Measurements from ENCODE around the gene TP63. TPM values are rescaled to one million over a fixed set of nuclear protein-coding genes. Genes with fewer than 3 reads are reported as not detected.

TP63 gene
- total RNA-seq, 3 donors from 2014 or later (not counting 1 experiment from before 2014, with no cell fraction given): 0.30 TPM; not detected in 2

DNA sequence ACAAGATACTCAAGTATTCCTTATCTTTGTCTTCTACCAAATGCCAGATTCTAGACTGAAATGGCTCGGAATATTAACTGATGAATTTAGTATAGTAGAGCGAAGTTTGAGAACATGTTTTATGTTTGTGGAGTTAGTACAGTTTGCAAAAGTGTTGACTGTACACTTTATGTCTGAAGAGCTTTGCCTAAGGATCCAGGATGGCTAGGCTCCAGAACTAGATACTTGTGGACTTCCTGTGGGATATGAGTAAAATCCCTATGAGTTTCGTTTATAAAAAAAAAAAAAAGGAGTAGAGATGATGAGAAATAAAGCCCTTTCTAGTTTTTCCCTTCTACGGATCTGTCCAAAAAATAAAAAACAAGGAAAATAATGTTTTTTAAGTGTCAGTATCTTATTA, 96.7 kb downstream of the TP63 start:
- intact Hi-C loops (cut with micrococcal nuclease): no loop called here
- no peaks in the 10 kb centered on the region for H3K36me3 ChIP-seq (ENCODE audit: control insufficient read depth, insufficient read depth, low read length)
- H3K4me3 Mint-ChIP-seq: no peak overlapping the region
- no peaks in the 10 kb centered on the region for H3K4me1 ChIP-seq (ENCODE audit: control insufficient read depth, insufficient read depth, low read length)
- H3K27me3 ChIP-seq (ENCODE audit: control insufficient read depth, insufficient read depth, low read length): no peaks in the 10 kb centered on the region
- DNase-seq (no peak), ATAC-seq (no peak)
- no peak overlapping the region for H3K4me3 ChIP-seq (ENCODE audit: low read length)
- H3K36me3 Mint-ChIP-seq: peaks cover 10% of the 10 kb centered on the region
- peaks cover 4 to 14% of the 10 kb centered on the region in 2 donors for H3K9me3 Mint-ChIP-seq
- TF ChIP-seq, protein P1, sequence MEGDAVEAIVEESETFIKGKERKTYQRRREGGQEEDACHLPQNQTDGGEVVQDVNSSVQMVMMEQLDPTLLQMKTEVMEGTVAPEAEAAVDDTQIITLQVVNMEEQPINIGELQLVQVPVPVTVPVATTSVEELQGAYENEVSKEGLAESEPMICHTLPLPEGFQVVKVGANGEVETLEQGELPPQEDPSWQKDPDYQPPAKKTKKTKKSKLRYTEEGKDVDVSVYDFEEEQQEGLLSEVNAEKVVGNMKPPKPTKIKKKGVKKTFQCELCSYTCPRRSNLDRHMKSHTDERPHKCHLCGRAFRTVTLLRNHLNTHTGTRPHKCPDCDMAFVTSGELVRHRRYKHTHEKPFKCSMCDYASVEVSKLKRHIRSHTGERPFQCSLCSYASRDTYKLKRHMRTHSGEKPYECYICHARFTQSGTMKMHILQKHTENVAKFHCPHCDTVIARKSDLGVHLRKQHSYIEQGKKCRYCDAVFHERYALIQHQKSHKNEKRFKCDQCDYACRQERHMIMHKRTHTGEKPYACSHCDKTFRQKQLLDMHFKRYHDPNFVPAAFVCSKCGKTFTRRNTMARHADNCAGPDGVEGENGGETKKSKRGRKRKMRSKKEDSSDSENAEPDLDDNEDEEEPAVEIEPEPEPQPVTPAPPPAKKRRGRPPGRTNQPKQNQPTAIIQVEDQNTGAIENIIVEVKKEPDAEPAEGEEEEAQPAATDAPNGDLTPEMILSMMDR (IDR thresholded peaks at IDR 0.05): no peak
- no peaks in the 10 kb centered on the region for H3K9me3 ChIP-seq (ENCODE audit: control insufficient read depth, insufficient read depth, low read length)
- no peaks in the 10 kb centered on the region for H3K4me1 Mint-ChIP-seq
- H3K27me3 Mint-ChIP-seq (ENCODE audit: low read depth in 2 of 2): no peaks in the 10 kb centered on the region
- H3K27ac Mint-ChIP-seq: no peak overlapping the region
- no peak overlapping the region for H3K27ac ChIP-seq (ENCODE audit: low read length)
- 98% methylated on average over 2 of the region's 4 CpGs for WGBS (ENCODE audit: insufficient coverage)

DNA sequence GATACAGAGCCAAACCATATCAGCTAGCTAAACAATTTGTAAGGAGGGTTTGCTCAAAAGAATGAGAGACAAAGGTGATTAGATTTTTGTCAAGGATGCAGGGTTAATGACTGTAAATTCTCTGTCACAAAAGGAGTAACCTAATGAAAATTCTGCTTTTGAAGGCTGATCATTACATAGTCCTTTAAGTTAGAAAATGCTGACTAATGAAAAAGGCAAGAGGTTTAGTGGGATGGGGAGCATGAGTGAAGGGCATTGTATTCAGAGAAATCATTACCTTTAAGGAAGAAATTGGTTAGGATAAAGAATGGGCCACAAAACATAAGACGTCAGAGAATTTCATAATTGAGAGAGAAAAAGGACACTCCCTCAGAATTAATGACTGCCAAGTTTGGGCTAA, 97.7 kb downstream of the TP63 start:
- TF ChIP-seq, protein P1 (IDR thresholded peaks at IDR 0.05): no peak
- Mint-ChIP-seq H3K27me3 (ENCODE audit: low read depth in 2 of 2) (no peaks in the 10 kb centered on the region), H3K4me3 (no peak overlapping the region), H3K4me1 (no peaks in the 10 kb centered on the region), H3K27ac (no peak overlapping the region), H3K9me3 (peaks cover 4 to 14% of the 10 kb centered on the region in 2 donors), H3K36me3 (peaks cover 10% of the 10 kb centered on the region)
- H3K4me3 ChIP-seq (ENCODE audit: low read length): no peak overlapping the region
- intact Hi-C loops (cut with micrococcal nuclease): no loop called here
- H3K36me3 ChIP-seq (ENCODE audit: control insufficient read depth, insufficient read depth, low read length): no peaks in the 10 kb centered on the region
- H3K27ac ChIP-seq (ENCODE audit: low read length): no peak overlapping the region
- ATAC-seq (no peak), DNase-seq (no peak)
- no peaks in the 10 kb centered on the region for H3K4me1 ChIP-seq (ENCODE audit: control insufficient read depth, insufficient read depth, low read length)
- no peaks in the 10 kb centered on the region for H3K9me3 ChIP-seq (ENCODE audit: control insufficient read depth, insufficient read depth, low read length)
- 100% methylated on average over 1 of the region's 1 CpG for WGBS (ENCODE audit: insufficient coverage)
- no peaks in the 10 kb centered on the region for H3K27me3 ChIP-seq (ENCODE audit: control insufficient read depth, insufficient read depth, low read length)

DNA sequence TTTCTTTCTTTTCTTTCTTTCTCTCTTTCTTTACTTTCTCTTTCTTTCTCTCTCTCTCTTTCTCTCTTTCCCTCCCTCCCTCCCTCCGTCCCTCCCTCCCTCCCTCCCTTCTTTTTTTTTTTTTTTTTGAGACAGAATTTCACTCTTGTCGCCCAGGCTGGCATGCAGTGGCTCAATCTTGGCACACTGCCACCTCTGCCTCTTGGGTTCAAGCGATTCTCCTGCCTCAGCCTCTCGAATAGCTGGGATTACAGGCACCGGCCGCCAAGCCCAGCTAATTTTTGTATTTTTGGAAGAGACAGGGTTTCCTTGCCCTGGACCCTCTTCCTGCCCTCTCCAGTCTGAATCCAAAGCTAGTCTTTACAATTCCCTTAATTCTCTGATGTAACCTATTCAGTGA, 102.9 kb downstream of the TP63 start:
- Histone ChIP-seq H3K4me3 (ENCODE audit: low read length) (no peak overlapping the region), H3K36me3 (ENCODE audit: control insufficient read depth, insufficient read depth, low read length) (no peaks in the 10 kb centered on the region), H3K27ac (ENCODE audit: low read length) (no peak overlapping the region), H3K9me3 (ENCODE audit: control insufficient read depth, insufficient read depth, low read length) (no peaks in the 10 kb centered on the region), H3K4me1 (ENCODE audit: control insufficient read depth, insufficient read depth, low read length) (no peaks in the 10 kb centered on the region), H3K27me3 (ENCODE audit: control insufficient read depth, insufficient read depth, low read length) (no peaks in the 10 kb centered on the region)
- Mint-ChIP-seq H3K27ac (no peak overlapping the region), H3K36me3 (no peaks in the 10 kb centered on the region), H3K27me3 (ENCODE audit: low read depth in 2 of 2) (no peaks in the 10 kb centered on the region), H3K9me3 (peaks cover 3 to 14% of the 10 kb centered on the region in 2 donors), H3K4me3 (no peak overlapping the region), H3K4me1 (no peaks in the 10 kb centered on the region)
- intact Hi-C loops (cut with micrococcal nuclease): no loop called here
- TF ChIP-seq, protein P1 (IDR thresholded peaks at IDR 0.05): no peak
- DNase-seq: no peak
- 85% methylated on average over 5 of the region's 6 CpGs for WGBS (ENCODE audit: insufficient coverage)
- ATAC-seq: no peak

GRCh38 chr3:189735913-189736312, 104.7 kb downstream of the TP63 start:
- ATAC-seq: no peak
- no peaks in the 10 kb centered on the region for H3K4me1 Mint-ChIP-seq
- H3K4me3 ChIP-seq (ENCODE audit: low read length): no peak overlapping the region

More at GRCh38 chr3:189735913-189736312, 104.7 kb downstream of the TP63 start:
- no peaks in the 10 kb centered on the region for H3K36me3 Mint-ChIP-seq
- no peak for DNase-seq
- Histone ChIP-seq H3K36me3 (ENCODE audit: control insufficient read depth, insufficient read depth, low read length) (no peaks in the 10 kb centered on the region), H3K27ac (ENCODE audit: low read length) (no peak overlapping the region), H3K27me3 (ENCODE audit: control insufficient read depth, insufficient read depth, low read length) (no peaks in the 10 kb centered on the region), H3K4me1 (ENCODE audit: control insufficient read depth, insufficient read depth, low read length) (no peaks in the 10 kb centered on the region), H3K9me3 (ENCODE audit: control insufficient read depth, insufficient read depth, low read length) (no peaks in the 10 kb centered on the region)
- H3K4me3 Mint-ChIP-seq: no peak overlapping the region
- intact Hi-C loops (cut with micrococcal nuclease): no loop called here
- TF ChIP-seq, protein P1 (IDR thresholded peaks at IDR 0.05): no peak
- H3K27ac Mint-ChIP-seq: no peak overlapping the region
- no peaks in the 10 kb centered on the region for H3K27me3 Mint-ChIP-seq (ENCODE audit: low read depth in 2 of 2)
- H3K9me3 Mint-ChIP-seq: peaks cover 7 to 12% of the 10 kb centered on the region in 2 donors

All from natural killer cell (primary cell).